Skin epidermis (tissue), 12 donors: Measurements from ENCODE around the gene EPHB2.
"Not testable (repeated sequence)": the region's sequence is repeated elsewhere in the genome, so short reads cannot be mapped to it uniquely, and the experiment has no call there.

Source experiments
- H3K27ac ChIP-seq, 21 experiments: fragments of 200-600 bp; sonication (generic) in 11 of 21; one replicate each; pipeline ENCODE4 v1.5.0; 2020; ENCODE audit warnings: mild to moderate bottlenecking in 3 of 21, inconsistent platforms in 2 of 21, moderate library complexity in 2 of 21
- H3K4me3 ChIP-seq, 7 experiments: fragments of 200-600 bp; sonication (generic) in 2 of 7; one replicate each; pipeline ENCODE4 v1.5.0; 2020; ENCODE audit warnings: inconsistent platforms in 2 of 7, mild to moderate bottlenecking in 2 of 7, moderate library complexity in 1 of 7

EPHB2 gene

DNA sequence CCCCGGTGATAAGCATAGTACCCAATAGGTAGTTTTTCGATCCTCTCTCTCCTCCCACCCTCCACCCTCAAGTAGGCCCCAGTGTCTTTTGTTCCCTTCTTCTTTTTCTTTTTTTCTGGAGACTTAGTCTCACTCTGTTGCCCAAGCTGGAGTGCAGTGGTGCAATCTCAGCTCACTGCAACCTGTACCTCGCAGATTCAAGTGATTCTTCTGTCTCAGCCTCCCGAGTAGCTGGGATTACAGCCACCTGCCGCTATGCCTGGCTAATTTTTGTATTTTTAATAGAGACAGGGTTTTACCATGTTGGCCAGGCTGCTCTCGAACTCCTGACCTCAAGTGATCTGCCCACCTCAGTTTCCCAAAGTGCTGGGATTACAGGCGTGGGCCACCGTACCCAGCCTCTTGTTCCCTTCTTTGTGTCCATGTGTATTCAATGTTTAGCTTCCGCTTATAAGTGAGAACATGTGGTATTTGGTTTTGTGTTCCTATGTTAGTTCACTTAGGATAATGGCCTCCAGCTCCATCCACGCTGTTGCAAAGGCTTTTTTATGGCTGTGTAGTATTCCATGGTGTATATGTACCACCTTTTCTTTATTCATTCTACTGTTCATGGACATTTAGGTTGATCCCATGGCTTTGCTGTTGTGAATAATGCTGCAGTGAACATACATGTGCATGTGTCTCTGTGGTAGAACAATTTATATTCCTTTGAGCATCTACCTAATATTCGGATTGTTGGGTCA lies 133.0 kb downstream of the EPHB2 start:
- H3K27ac ChIP-seq, H3K4me3 ChIP-seq: not testable (repeated sequence)

DNA sequence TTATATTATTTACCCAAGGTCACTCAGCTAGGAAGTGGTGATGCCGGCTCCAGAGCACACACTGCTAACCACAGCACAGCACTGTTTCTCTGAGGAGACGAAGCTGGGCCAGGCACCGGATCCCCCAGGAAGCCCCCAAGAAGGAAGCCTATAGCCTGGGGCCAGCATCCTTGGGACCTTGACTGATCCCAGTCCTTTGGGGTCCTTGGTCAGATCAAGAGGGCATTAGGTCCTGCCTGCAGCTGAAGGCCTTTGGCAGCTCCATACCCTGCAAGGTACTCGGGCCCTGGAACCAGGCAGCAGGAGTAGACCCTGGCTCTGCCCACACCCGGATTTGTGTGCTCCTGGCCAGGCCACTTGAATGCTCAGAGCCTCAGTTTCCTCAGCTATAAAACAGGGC lies 134.0 kb downstream of the EPHB2 start:
- no peak overlapping the region for H3K27ac ChIP-seq
- H3K4me3 ChIP-seq = no peak overlapping the region

DNA sequence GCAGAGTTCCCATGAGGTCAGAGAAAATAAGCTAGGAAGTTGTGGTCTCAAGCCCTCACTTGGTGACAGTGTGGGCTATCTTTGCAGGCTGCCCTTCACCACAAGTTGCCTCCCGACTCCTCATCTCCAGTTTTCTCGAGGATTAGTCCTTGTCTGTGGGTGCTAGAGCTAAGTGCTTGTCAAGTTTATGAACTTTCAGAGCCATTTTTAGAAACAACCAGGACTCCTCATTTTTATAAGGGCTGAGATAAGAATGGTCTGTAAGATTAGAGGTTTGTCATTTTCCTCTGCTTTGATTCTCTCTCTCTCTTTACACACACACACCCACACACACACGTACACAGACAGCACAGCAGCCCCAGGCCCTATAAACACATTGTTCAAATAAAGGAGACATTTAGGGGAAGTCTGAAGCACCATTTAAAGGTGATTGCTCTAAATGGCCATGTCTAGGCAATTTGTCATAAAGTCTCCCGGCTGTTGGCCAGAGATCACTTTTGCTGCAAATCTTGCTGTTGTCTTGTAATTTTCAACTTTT lies 134.8 kb downstream of the EPHB2 start:
- H3K27ac ChIP-seq = no peak overlapping the region
- H3K4me3 ChIP-seq = no peak overlapping the region

DNA sequence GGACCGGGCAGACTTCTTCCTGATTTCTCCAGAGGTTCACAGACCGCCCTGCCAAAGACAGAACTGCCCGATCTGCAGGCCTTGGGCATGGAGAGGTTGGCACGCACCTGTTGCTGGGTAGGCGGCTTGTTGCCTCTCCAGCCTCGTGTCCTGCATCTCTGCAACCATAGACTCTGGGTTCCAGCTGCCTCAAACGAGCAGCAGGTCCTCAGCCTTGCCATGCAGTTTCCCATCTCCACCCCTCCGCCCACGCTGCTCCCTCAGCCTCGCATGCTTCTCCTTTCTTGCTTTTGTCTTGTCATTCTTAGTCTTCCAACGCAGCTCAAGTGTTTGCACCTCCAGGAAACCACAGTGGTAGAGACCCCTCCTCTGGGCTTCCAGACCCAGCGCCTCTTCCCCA lies 135.8 kb downstream of the EPHB2 start:
- no peak overlapping the region for H3K4me3 ChIP-seq

DNA sequence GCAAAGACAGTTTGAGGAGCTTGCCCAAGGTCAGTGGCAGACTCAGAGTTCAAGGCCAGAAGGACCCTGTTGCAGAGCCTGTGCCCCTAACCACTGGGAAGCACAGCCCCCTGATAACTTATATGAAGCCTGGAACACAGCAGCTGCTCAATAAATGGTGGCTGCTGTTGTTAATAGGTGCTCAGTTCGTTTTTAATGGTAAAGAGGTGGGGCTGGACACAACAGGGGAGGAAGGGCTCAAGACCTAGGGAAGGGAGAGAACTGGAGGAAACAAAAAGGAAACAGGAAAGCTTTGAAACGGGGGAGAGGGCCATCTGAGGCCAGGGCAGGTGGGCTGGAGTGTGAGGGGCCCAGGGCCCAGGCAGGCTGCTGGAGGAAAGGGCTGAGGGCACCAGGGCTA lies 136.6 kb downstream of the EPHB2 start:
- Histone ChIP-seq H3K4me3 (no peak overlapping the region), H3K27ac (no peak overlapping the region)

More for the DNA sequence above, 135.8 kb downstream of the EPHB2 start:
- H3K27ac ChIP-seq = no peak overlapping the region

DNA sequence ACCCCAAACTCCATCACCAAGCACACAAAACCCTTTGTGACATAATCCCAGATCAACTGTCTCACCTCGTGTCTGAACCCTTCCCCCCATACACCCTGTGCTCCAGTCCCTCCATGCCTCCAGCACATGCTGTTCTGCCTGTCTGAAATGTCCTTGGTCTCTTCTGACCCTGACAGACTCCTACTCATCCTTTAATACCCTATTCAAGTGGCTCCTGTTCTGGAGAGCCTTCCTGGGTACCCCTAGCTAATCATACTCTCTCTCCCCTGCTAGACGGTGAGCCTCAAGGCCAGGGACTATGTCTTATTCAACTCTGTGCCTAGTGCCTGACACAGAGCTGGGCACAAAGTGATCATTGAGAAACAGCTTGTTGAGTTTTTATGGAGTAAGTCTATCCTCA lies 137.1 kb downstream of the EPHB2 start:
- no peak overlapping the region for H3K4me3 ChIP-seq
- no peak overlapping the region for H3K27ac ChIP-seq

DNA sequence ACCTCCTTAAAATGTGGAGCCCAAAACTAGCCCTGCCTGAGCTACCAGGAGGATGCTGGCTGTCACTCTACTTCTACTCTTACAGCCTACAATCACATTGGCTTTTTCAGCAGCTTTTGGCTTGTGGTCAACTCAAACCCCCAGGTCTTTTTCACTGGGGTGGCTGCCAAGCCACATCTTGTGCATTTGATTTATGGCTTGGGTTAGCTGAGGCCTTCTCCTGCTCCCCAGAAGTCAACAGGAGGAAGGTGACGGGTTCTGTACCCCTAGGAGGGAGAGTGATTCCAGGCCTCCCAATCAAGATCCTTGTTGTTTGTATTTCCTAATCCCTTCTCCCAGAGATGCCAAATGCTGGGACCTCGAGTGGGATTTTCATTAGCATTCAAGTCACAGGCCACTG lies 137.8 kb downstream of the EPHB2 start:
- Histone ChIP-seq H3K4me3 (no peak overlapping the region), H3K27ac (no peak overlapping the region)

DNA sequence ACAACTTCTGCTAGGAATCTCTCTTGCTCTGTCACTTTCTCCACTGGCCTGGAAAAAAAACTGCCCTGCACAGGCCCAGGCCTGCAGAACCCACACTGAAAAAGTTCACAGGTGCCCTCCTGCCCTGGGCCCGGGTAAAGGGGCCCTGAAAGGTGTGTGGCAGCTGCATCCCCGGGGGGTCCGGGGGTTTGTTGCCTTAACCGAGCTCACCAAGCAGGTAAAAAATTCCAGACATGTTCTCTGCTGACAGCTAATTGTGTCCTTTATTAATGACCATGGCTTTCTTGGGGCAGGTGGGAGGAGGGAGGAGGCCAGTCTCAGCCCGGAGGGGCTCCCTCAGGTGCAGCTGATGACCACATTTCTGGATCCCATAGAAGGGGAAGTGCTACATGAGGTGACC lies 139.1 kb downstream of the EPHB2 start:
- Histone ChIP-seq H3K27ac (no peak overlapping the region), H3K4me3 (no peak overlapping the region)

DNA sequence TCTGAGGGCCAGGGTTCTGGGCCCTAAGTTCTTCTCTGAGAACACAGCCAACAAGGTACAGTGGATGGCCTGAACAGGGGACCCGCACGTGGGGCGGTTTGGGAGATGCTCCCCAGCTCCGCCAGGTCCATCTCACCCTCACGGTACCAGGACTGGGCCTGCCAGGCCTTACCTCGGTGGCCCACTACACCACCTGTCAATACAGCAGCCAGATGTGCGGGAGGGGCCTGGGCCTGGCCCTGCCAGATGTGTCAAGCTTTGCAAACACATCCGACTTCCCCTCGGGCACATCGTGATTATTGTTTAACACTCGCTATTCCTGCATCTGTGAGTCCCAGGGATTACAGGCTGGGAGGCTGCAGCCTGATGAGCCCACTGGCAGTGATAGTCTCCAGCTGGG lies 139.6 kb downstream of the EPHB2 start:
- H3K4me3 ChIP-seq = no peak overlapping the region
- H3K27ac ChIP-seq = no peak overlapping the region

DNA sequence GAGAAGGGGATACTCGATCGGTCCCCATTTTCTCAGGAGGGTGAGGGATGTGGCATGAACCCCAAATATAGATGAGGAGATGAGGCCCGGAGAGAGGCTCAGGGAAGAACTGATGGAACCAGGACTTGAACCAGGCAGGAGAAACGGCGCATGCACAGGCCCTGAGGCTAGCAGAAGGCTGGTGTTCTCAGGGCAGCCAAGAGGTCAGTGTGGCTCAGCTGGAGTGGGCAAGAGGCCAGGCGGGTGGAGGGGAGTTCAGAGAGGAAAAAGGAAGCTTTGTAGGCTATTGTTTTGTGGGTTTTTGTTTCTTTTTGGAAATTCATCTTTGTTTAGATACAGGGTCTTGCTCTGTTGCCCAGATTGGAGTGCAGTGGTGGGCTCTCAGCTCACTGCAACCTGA lies 140.0 kb downstream of the EPHB2 start:
- H3K27ac ChIP-seq = no peak overlapping the region
- H3K4me3 ChIP-seq = no peak overlapping the region

DNA sequence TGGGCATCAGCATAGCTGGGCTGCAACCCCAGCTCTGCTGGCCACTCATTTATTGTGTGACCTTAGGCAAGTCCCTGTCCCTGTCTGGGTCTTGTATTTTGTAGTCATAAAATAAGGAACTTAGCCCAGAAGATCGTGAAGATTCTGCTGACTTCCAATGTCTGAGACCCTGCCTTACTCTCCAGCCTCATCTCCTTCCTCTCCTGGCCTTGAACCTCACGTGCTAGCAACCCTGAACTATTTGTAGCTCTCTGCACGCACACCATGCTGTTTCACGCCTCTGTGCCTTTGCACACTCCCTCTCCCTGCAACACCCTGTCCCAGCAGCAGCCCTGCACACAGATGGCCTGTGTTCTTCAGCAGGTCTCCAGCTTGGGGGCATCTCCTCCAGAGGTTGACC lies 140.9 kb downstream of the EPHB2 start:
- Histone ChIP-seq H3K4me3 (no peak overlapping the region), H3K27ac (no peak overlapping the region)

DNA sequence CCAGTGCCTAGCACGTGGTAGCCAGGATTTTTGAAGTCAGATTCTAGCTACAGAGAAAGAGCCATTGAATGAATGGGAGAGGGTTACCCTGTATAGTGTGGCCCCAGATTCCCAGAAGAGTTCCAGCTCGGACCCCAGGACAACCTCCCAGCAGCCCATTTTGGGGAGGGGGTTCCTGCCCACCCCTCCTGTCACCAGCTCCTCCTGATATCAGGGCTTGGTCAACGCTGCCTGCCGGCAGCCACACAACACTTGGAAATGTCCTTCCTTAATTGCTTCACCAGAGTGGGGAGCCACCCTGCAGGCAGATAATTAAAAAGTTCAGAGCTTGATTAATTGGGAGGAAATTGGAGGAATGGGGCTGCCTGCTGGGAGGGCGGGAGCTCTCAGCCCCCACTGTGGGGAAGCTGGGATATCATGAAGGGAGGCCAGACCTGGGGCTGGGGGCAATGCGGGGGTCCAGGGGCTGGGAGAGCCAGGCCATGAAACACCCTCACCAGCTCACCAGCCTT lies 141.6 kb downstream of the EPHB2 start:
- Histone ChIP-seq H3K27ac (no peak overlapping the region), H3K4me3 (no peak overlapping the region)

DNA sequence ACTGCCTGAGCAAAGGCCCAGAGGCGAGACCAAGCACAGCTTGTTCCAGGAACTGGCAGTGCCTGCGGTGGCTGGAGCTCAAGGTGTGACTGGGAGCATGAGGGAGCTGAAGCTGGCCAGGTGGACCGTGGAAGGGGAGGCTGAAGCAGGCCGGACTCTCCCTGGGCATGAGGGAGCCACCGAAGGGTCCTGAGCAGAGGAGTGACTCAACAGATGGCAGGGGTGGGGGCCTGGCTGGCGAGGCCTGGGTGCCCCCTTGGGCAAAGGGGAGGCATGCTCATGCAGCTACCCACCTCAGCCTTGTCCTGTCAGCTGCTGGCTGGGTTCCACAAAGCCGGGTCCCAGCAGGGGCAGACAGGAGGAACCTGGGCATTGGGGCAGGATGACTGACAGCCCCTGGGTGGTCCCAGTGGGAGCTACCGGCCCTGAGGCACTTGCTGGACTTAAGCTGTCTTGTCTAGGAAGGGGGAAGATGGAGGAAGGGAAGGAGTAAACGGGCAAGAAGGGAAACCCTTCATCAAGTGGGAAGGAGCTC lies 143.1 kb downstream of the EPHB2 start:
- no peak overlapping the region for H3K4me3 ChIP-seq

DNA sequence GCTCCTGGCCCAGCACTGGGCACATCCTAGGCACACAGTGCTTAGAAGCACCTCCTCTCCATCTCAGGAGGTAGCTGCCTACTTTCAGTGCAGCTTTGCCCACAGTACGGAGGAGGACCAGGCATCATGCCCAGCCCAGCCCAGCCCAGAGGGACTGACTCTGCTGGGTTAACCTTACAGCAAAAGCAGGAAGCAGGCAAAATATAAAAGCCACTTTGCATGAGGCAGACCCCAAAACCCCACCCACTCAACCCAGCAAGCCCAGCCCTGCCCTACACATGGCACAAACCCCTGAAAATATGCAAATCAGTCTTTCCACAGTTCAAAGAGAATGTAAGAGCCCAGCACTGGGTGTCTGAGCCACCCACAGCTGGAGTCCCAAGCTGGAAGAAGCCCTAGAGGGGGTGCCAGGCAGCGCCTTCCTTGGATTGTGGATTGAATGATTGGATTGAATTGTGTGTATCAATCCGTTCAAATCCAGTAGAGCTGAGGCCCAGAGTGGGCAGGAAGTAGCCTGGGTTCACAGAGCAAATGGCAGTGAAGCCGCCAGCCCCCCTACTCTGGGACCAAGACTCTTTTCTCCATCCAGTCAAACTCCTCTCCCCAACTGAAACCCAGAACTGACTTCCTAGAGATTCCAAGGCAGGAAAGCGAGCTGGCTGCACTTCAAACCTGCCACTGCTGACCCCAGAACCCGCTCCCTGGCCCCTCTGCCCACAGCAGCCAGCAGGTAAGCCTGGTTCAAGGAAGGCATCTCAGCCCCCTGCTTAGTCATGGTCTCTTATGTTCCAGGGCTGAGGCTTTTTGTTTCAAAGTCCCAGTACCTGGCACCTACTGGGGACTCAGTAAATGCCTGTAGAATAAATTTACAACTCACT lies 144.3 kb downstream of the EPHB2 start:
- peak overlapping the region in 1 of 21 experiments; percentile 23 for H3K27ac ChIP-seq
- H3K4me3 ChIP-seq = no peak overlapping the region

More for the DNA sequence above, 143.1 kb downstream of the EPHB2 start:
- H3K27ac ChIP-seq = no peak overlapping the region

DNA sequence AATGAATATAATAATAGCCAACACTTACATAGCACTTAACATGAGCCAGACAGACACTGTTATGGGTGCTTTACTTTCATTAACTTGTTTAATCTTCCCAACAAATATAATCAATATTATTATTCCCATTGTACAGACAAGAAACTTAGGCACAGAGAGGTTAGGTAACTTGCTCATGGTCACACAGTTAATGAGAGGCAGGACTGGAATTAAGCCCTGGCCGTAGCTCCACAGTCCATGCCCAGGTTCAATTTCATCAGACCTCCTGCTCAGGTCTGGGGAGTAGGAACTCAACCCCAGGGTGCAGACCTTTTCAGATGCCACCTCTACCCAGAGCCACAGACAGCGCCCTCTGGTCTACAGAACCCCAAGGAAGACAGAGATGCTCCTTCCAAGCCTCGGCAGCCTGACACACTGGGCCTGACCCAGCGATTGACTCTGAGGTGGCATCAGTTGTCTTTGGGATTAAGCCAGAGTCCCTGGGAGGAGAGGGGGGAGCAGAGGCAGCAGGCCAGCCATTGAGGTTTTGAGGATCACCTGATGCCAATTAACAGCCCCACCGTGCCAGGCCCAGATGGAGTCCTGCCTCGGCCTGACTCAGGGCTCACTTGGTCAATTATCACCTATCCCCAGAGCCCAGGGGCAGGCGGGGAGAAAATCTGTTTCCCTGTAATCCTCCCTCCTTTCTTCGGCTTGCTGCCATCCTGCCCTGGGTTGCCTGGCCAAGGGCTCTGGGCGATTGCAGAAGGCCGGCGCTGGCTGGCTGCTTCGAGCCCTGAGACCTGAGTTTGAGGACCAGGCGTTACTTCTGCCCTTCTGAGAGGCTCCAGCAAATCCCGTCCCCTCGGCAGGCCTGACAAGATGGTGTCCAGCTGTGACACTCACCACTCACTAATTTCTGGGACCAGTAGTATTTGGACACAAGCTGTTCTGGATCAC lies 145.3 kb downstream of the EPHB2 start:
- Histone ChIP-seq H3K4me3 (no peak overlapping the region), H3K27ac (no peak overlapping the region)

DNA sequence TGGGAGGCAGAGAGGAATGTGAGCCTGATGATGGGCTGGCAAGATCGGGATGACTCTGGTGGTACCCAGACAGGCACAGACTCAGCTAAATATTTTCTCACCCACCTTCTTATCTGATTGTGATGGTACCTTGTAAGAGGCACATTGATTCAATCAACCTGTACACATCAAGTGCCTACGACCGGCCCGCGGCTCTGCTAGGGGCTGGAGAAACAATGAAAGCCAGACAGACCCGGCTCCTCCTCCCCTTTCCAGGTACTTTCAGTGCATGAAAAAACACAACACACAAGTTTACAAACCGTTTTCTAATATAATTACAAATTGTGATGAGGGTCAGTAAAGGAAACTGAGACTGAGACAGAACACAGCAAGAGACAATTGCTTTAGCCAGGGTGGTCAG lies 147.0 kb downstream of the EPHB2 start:
- Histone ChIP-seq H3K27ac (no peak overlapping the region), H3K4me3 (no peak overlapping the region)

DNA sequence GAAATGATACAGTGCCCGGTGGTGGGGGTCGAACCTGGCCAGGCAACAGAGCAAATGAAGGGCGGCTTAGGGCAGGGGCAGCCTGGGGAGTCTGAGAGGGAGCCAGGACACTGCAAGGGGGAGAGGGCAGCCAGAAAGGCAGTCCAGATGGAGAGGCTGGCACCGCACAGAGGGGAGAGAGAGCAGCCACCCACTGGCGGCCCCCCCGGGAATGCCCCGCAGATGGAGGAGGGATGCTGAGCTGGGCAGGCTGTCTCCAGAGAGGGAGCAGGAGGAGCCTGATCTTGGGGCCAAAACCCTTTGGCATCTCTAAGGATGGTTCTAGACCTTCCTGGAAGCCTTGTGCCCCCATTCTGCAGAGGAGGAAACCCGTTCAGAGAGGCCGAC lies 149.8 kb downstream of the EPHB2 start:
- Histone ChIP-seq H3K27ac (no peak overlapping the region), H3K4me3 (no peak overlapping the region)

DNA sequence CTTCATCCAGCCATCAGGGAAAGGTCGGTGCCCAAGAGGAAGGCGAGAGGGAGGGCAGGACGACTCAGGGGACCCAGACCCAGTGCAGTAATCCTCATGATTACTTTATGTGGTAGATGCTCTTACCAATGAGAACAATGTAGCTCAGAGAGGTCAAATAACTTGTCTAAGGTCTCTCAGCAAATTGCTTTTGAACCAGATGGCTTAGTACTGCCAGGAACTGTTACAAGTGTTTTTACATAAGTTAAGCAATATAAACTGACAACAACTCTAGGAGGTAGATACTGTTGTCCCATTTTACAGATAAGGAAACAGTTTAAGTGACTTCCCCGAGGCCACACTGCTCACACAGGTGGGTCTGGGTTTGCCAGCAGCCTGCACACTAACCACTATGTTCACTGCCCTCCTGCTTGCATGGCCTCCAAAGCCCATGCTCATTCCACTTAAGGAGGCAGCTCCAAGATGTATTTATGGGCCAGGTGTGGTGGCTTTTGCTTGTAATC lies 150.3 kb downstream of the EPHB2 start:
- no peak overlapping the region for H3K4me3 ChIP-seq
- H3K27ac ChIP-seq = peak overlapping the region in 1 of 21 experiments; percentile 16

DNA sequence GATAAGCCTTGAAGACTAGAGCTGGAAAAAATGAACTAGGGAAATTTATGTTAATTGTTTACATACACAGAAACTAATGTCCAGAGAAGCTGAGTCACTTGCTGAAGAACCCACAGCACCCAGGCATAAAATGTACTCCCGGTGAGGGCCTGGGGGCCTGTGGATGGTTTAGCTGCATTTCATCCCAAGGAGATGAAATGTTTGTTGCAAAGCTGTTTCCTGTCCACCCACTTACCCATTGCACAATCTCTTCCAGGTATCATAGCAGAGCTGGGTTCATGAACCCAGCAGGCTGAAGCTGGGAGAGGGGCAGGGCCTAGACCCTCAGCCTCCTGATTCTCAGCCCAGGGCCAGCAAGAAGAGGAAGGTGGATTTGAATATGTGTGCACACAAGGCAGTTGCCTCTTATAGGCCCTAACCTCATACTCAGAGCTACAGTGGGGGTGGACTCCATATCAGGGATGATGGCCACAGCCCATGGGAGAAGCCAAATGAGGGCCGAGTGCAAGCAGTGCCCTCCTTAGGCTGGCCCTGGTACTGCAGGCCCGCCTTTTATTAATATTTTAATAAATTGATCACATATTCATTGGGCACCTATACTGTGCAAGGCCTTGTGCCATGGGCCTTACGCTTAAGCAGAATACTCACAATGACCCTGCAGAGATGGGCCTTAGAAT lies 151.3 kb downstream of the EPHB2 start:
- no peak overlapping the region for H3K4me3 ChIP-seq
- peak overlapping the region in 1 of 21 experiments; percentile 16 for H3K27ac ChIP-seq
